ENCODE data around the gene C2CD4C.

GRCh38 chr19:430701-431100, 21.8 kb upstream of the C2CD4C start:
- TF ChIP-seq CTCF (IDR thresholded peaks at IDR 0.05) (no peak), POLR2A (IDR thresholded peaks at IDR 0.05) (no peak)
